K562 (cell line): ENCODE measurements around the gene TRERF1.

ENCODE experiments used
- CREB1 ChIP-seq, 2 experiments: sonication (generic) in 1 of 2; formaldehyde crosslinking in 1 of 2; IDR thresholded peaks; 2 replicates each; pipeline versions ENCODE4 v1.6.1 to v1.8.0; 2012 to 2022; ENCODE audit warnings: inconsistent platforms in 1 of 2, mild to moderate bottlenecking in 1 of 2, missing genetic modification reagents in 1 of 2, moderate library complexity in 1 of 2
- EZH2 ChIP-seq: IDR thresholded peaks from 2 replicates; pipeline ENCODE4 v1.6.1; 2012; ENCODE audit warnings: low read depth, mild to moderate bottlenecking, inconsistent platforms, low read length, borderline replicate concordance
- MAFK ChIP-seq: IDR thresholded peaks from 2 replicates; pipeline ENCODE4 v1.6.1; 2011; ENCODE audit warnings: low read length, improper control_type of control experiment
- NCOA1 ChIP-seq: fragments of 450-650 bp; IDR thresholded peaks from 2 replicates; pipeline ENCODE4 v1.6.1; 2016; ENCODE audit warnings: low read depth
- POLR2AphosphoS5 ChIP-seq: IDR thresholded peaks from 2 replicates; pipeline ENCODE4 v1.6.1; 2011; ENCODE audit warnings: mild to moderate bottlenecking, low read depth, low read length, moderate library complexity; ENCODE audit not compliant: control insufficient read depth, insufficient read depth
- ZBTB1 ChIP-seq: sonication (generic); formaldehyde crosslinking; IDR thresholded peaks from 2 replicates; pipeline ENCODE4 v1.8.1; 2023; ENCODE audit warnings: missing genetic modification reagents, low read depth, mild to moderate bottlenecking, borderline replicate concordance
- TF ChIP-seq, protein P1 (sequence below), 3 experiments: IDR thresholded peaks in 2 of 3; conservative IDR thresholded peaks in 1 of 3; 2 replicates each; pipeline ENCODE4 v1.5.1; 2011 to 2012; ENCODE audit warnings: low read length in 3 of 3, mild to moderate bottlenecking in 3 of 3, control low read depth in 2 of 3, improper control_type of control experiment in 1 of 3, inconsistent platforms in 1 of 3, low read depth in 1 of 3, mixed read lengths in 1 of 3, moderate library complexity in 1 of 3; ENCODE audit not compliant: insufficient read depth in 2 of 3

DNA sequence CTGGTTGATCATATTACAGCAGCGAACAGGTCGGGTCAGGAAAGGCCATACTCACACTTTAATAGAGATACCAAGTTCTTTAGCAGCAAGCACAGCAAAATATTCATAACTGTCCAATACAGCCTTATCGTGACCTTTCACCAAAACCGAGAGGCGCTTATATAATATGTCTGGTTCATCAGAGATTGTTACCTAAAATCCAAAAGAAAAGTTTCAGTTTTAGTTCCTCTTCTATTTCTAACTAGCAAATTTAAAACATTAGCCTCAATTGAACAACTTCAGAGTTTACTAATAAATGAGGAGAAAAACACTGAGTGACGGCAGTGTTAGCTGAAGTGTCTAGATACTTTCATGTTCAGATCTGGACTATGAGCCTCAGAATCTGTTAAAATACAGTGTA is 240.0 kb downstream of the TRERF1 start:
- TF ChIP-seq NCOA1 (no peak), EZH2 (no peak), MAFK (no peak), POLR2AphosphoS5 (no peak), CREB1 (IDR thresholded peaks at IDR 0.05) (no peak), CREB1 (CRISPR knock-in tag; IDR thresholded peaks at IDR 0.05) (no peak), ZBTB1 (CRISPR knock-in tag) (no peak)
- TF ChIP-seq, protein P1, sequence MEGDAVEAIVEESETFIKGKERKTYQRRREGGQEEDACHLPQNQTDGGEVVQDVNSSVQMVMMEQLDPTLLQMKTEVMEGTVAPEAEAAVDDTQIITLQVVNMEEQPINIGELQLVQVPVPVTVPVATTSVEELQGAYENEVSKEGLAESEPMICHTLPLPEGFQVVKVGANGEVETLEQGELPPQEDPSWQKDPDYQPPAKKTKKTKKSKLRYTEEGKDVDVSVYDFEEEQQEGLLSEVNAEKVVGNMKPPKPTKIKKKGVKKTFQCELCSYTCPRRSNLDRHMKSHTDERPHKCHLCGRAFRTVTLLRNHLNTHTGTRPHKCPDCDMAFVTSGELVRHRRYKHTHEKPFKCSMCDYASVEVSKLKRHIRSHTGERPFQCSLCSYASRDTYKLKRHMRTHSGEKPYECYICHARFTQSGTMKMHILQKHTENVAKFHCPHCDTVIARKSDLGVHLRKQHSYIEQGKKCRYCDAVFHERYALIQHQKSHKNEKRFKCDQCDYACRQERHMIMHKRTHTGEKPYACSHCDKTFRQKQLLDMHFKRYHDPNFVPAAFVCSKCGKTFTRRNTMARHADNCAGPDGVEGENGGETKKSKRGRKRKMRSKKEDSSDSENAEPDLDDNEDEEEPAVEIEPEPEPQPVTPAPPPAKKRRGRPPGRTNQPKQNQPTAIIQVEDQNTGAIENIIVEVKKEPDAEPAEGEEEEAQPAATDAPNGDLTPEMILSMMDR (IDR thresholded peaks at IDR 0.05 in 2 of 3, conservative IDR thresholded peaks at IDR 0.05 in 1 of 3; ENCODE audit: insufficient read depth in 2 of 3, low read depth in 1 of 3, low read length in 3 of 3): no peak
